ENCODE results near the gene PARD6G.

PARD6G gene, protein sequence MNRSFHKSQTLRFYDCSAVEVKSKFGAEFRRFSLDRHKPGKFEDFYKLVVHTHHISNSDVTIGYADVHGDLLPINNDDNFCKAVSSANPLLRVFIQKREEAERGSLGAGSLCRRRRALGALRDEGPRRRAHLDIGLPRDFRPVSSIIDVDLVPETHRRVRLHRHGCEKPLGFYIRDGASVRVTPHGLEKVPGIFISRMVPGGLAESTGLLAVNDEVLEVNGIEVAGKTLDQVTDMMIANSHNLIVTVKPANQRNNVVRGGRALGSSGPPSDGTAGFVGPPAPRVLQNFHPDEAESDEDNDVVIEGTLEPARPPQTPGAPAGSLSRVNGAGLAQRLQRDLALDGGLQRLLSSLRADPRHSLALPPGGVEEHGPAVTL

DNA sequence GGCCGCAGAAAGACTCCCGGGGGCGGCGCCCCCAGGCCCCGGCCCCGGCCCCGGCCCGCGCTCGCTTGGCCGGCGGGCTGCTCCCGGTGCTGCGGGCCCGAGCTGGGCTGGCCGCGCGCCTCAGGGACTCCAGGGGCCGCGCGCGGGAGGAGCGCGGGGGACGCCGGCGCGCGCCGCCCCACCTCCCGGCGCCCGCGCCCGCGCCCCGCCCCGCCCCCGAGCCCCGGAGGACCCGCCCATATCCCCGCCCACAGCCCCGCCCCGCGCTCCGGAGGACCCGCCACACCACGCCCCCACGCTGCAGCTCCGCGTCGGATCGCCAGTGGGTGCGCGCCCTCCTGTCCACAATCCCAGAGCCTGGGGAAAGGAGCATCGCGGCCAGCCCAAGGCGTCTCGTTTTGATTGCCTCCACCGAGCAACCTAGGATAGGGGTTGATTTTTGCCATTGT lies at the start of gene PARD6G:
TSS of gene PARD6G (minus strand) at position 122 of the 449 bp plus-strand sequence. CDS start 166 bp downstream, outside the sequence.
- peak; percentile 32 to 71 (median 39) for DNase-seq (ENCODE audit: low read depth in 3 of 3)

DNA sequence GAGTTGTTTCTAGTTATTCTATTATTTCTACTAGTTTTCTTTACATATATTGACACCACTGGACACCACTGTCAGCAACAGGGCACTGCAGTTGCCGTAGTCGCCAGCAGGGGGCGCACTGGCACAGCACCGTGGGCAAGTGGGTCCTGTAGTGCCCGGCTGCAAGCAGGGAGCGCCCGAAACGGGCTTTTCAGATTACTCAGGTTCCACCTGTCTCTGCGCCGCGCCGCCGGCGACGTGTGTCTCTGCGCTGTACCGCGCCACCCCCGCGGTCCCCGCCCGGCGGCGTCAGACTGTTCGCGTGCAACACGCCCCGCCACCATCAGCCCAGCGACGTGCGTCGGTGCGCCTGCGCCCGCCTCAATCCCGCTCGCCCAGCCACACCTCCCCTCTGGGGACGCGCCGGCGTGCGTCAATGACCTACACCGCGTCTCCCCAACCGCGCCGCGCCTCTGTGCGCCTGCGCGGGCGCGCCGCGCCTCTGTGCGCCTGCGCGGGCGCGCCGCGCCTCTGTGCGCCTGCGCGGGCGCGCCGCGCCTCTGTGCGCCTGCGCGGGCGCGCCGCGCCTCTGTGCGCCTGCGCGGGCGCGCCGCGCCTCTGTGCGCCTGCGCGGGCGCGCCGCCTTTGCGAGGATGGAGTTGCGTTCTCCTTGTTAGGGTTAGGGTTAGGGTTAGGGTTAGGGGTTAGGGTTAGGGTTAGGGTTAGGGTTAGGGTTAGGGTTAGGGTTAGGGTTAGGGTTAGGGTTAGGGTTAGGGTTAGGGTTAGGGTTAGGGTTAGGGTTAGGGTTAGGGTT lies 15.1 kb upstream of the PARD6G start:
- DNase-seq (ENCODE audit: low read depth in 3 of 3) = peak in 1 of 3 donors; percentile 18

DNA sequence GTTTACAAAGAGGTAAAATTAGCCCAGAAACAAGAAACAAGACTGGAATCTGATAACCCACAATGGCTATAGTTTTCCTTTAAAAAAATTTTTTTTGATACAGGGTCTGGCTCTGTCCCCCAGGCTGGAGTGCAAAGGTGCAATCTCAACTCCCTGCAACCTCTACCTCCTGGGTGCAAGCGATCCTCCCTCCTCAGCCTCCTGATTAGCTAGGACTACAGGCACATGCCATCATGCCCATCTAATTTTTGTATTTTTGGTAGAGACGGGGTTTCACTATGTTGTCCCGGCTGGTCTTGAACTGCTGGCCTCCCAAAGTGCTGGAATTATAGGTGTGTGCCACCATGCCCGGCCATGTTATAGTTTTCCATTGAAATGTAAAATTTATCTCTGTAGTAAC lies 12.3 kb upstream of the PARD6G start:
- no peak for DNase-seq (ENCODE audit: low read depth in 3 of 3)

DNA sequence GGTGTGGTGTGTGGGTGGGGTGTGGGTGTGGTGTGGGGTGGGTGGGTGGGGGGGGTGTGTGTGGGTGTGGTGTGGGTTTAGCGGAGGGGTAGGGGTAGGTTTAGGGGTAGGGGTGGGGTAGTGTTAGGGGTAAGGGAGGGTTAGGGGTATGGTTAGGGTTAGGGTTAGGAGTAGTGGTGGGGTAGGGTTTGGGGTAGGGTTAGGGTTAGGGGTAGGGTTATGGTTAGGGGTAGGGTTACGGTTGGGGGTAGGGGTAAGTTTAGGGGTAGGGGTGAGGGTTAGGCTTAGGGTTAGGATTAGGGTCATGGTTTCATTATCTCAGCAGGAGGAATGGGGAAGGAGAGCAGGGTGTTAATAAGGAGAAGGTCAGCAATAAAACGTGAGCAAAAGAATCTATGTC lies 11.3 kb upstream of the PARD6G start:
- DNase-seq (ENCODE audit: low read depth in 3 of 3) = no peak

DNA sequence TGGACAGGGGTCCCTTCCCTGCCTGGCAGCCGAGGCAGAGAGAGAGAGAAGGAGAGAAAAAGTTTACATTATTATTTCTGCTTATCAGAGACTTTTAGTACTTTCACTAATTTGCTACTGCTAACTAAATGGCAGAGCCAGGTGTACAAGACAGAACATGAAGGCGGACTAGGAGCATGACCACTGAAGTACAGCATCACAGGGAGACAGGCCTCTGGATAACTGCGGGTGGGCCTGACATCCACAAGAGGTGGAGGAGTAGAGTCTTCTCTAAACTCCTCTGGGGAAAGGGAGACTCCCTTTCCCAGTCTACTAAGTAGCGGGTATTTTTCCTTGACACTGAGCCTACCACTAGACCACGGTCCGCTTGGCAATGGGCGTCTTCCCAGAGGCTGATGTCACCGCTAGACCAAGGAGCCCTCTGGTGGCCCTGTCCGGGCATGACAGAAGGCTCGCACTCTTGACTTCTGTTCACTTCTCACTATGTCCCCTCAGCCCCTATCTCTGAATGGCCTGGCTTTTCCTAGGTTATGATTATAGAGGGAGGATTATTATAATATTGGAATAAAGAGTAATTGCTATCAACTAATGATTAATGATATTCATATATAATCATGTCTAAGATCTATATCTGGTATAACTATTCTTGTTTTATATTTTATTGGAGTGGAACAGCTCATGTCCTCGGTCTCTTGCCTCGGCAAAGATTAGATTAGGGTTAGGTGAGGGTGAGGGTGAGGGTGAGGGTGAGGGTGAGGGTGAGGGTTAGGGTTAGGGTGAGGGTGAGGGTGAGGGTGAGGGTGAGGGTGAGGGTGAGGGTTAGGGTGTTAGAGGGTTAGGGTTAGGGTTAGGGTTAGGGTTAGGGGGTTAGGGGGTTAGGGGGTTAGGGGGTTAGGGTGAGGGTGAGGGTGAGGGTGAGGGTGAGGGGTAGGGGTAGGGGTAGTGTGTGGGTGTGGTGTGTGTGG lies 10.5 kb upstream of the PARD6G start:
- peak; percentile 34 to 43 (median 36) for DNase-seq (ENCODE audit: low read depth in 3 of 3)

DNA sequence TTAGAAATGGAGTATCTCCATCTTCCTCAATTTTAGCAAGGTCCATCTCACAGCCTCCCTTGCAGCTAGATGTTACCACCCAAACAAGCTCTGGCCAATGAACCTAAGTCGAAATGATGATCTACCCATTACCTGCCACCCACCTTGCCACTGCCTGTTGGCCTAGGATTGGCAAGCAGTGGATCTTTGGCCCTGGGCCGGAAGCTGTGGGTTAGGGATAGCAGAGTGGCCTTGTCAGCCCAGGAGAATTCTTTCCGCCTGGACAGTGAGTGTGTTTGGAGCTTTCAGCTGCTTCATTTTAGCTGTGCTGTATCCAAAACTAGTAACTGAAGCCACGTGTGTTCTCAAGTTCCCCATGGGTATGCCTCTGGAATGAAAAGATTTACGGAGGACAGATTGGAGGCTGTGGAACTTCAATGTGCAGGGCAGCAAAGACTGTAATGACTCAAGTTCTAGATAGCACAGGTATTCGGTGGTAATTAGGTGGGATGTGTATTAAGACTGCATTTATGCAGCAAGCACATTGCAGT lies 7.7 kb upstream of the PARD6G start:
- DNase-seq (ENCODE audit: low read depth in 3 of 3) = no peak

DNA sequence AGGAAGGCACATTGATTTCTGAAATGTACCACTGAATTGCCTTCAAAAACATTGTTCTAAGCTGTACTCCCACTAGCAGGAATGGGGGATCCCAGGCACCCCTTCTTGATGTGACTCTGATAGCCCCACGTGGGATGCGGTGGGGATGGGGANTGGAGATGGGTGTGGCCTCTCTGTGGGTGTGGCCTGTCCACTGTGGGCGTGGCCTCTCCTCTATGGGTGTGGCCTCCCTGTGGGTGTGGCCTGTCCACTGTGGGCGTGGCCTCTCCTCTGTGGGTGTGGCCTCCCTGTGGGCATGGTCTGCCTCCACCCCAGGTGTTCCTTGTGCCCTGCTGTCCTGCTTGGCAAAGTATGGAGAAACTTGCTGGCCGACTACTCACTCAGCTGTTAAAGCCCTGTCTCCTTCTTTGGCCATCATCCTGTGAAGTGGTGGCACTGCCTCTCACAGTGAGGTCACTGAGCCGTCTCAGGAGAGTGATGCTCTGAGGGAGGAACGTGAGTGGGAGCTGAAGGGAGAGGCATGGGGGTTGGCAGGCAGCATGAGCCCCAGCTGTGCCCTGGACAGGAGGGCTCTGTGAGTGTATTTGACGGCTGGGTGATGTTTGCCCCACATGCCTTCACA lies 6.7 kb upstream of the PARD6G start:
- DNase-seq (ENCODE audit: low read depth in 3 of 3) = peak in 1 of 3 donors; percentile 18

DNA sequence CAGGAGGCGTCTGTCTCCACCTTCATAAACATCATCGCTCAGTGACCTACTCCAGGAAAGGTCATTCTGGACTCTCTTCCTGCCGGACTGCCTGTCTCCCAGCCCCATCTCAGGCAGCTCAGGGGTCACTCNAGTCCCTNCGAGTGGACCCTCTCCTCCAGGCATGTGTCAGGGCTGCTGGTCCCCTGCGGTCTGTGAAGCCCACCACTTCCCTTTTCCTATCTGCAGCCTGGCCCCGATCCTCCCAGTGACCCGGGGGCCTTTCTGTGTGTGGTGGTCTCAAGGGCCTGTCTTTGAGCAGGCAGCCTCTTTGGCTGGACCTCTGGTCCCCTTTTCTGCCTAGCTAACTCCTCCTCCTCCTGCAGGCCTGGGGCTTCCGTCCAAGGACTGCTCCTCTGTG lies 5.9 kb upstream of the PARD6G start:
- no peak for DNase-seq (ENCODE audit: low read depth in 3 of 3)

DNA sequence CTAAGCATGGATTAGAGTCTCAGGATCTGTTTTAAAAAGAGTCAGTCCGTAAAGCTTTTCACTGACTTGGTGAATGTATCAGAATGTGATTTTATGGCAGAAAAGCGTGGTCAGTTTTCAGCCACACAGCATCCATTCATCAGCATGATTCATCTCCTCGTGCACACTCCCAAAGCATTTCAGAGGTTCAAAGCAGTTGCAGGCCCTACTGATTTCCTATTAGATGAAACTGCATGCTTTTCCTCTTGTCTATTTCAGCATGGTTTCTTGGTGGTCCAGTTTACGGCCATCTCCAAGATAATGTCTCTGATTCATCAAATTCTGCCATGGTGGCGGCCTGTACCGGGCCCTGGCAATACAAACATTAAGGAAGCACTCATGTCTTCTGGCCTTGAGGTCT lies 4.8 kb upstream of the PARD6G start:
- no peak for DNase-seq (ENCODE audit: low read depth in 3 of 3)

DNA sequence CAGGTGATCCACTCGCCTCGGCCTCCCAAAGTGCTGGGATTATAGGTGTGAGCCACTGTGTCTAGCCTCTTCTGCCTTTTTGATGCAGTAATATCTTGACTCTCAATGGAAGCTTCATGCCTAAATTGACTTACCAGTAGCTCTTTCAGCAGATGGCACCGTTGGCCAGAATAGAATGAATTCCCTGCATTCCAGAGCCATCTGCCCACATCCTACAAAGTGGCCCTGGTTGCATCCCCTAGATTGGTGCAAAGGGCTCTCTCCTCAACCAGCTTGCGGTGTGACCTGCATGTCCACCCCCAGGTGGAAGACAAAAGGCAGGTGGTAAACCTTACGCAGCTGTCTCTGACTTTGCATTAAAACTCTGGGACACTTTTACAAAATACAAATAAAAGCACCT lies 4.4 kb upstream of the PARD6G start:
- no peak for DNase-seq (ENCODE audit: low read depth in 3 of 3)

DNA sequence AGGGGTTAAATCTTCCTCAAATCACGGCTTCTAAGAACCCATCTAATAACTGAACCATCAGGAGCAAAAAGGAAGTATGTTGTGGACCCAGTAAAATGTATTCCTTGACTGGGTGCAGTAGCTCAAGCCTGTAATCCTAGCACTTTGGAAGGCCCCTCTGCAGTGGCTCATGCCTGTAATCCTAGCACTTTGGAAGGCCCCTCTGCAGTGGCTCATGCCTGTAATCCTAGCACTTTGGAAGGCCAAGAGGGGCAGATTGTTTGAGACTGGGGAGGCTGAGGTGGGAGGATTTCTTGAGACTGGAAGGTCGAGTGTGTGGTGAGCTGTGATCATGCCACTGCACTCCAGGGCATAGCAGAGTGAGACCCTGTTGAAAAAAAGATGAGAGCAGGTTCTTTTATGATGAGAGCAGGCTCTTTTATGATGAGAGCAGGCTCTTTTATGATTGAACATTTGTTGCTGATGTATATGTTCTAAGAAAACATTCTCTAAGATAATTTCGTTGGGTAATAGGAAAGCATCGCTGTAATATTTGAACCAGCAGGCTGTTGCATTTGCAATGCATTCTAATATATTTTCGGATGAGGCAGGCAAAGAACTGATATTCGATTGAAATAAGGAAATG lies 3.5 kb upstream of the PARD6G start:
- DNase-seq (ENCODE audit: low read depth in 3 of 3) = no peak

DNA sequence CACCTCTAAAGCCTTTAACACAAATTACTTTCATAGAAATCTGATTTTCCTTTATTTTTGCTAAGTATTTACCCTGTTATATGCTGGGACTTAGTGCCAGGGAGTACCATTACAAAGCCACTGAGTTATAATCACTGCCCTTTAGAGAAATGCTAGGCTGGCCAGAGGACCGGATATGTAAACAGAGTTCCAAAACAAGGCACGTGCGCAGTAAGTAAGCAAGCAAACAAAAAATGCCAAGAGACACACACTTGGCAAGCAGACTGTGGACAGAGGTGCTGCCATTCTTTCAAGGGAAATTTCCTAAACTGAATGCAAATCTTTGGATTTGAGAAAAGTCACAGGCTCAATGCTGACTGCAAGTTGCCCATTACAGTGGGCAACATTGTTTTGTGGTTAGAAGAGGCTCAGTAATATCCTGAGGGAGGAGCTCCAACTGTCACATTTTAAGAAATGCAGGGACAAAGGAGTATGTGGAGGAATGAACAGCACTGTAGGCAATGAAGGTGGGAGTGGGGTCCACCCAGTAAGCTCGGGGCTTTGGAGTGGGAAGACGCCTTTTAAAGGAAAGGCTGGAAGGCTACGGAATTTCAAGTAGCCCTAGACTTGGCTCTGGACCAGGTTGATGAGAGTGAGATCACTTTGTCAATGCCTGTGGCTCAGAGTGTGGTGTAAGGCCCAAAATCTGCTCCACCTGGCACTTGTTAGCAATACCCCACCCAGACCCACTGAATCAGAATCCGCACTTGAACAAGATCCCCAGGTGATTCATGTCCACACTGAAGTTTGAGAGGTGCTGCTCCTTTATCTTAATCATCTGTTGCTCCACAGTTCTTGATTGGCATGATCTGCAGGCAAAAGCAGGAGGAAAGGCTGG lies 2.1 kb upstream of the PARD6G start:
- DNase-seq (ENCODE audit: low read depth in 3 of 3) = no peak

DNA sequence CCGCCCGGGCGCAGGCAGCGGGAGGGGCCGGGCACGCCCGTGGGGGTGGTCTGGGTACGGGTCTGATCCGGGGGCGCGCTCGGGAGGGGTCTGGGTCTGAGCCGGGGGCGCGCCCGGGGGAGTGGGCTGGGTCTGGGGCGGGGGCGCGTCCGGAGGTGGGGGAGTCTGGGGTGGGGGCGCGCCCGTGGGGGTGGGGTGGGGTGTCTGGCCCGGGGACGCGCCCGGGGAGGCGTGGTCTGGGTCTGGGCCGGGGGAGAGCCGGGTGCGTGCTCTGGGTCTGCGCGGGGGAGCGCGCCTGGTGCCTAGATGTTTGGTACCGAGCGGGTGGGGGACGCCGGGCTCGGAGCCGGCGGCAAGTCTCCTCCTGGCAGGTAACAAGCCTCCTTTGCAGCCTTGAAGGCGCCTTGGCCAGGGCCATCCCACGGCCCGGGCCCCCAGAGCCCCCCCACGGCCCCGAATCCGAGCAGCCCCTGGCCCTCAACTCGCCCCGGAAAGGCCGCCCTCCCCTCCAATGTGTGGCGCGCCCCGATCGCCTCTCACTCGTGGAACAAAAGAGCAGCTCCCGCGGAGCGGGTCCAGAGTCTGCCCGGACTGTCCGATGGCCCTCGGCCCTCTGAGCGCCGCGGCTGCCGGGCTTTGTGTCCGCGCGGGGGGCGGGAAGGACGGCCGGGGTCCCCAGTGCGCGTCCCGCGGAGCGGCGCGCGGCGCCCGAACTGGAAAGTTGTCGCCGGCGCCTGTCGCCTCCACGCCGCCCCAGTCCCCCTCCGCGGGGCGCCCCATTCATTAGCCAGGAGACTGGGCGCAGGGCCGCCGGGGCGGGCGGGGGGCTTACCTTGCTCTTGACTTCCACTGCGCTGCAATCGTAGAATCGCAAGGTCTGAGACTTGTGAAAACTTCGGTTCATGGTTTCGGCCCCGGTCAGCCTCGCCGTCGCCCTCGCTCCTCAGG lies 595 bp downstream of the PARD6G start:
- no peak for DNase-seq (ENCODE audit: low read depth in 3 of 3)

DNA sequence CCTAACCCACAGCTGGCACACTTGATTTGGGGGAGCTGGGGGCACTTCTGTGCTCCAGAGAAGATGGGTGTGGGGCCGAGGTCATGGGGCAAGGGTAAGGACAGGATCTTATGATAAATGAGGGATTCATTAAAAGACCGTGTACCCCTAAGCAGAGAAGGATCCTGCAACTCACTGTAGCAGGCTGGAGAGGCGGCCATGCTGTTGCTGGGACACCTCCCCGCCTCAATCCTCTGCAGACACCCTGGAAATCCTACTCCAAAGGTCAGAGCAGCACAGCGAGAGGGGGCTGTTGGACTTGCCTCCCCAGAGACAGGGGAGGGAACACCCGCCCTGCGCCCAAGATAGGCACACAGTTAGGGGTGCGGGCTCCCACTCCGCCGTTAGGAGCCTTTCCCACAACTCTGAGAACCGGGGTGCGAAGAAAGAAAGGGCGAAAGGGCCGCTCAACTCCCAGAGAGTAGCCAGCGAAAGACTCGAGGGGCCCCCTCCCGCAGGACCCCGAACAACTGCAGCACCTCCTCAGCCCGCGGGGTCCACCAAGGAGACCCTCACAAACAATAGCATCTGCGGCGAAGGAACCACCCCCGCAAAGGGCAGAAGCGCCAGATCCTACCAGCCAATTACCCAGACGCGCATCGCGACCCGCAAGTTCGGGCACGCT lies 1.4 kb downstream of the PARD6G start:
- no peak for DNase-seq (ENCODE audit: low read depth in 3 of 3)

DNA sequence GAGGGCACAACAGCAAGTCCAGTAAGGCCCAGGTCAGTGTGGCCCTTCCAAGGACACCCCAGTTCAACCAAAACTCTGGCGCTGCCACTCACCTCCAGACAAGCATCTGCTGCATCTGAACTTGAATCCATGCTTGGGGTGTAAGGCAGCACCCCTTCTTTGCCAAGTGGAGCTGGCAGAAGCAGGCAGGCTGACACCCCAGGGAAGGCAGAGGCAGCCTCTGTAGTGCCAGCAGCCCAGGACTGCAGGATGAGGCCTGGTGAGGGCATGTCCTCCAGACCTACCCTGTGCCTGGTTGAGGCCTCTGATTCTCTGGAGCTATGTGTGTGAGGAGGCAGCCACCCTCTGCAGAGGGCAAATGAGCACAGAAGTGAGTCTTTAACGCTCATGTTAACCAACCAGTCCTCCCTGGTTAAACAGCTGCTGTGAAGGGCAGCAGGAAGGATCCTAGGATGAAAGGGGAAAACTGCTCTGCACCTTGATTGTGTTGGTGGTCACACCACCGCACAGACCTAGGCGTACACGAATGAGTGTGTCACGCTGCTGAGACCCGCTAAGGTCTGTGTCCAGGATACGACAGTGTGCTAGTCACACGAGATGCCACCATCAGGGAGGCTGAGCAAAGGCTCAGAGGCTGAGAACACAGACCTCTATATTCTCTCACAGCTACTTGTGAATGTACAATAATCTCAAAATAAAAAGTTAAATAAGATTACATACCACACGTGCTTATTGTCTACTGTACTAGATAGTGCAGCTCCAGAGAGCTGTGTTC lies 2.2 kb downstream of the PARD6G start:
- DNase-seq (ENCODE audit: low read depth in 3 of 3) = no peak

DNA sequence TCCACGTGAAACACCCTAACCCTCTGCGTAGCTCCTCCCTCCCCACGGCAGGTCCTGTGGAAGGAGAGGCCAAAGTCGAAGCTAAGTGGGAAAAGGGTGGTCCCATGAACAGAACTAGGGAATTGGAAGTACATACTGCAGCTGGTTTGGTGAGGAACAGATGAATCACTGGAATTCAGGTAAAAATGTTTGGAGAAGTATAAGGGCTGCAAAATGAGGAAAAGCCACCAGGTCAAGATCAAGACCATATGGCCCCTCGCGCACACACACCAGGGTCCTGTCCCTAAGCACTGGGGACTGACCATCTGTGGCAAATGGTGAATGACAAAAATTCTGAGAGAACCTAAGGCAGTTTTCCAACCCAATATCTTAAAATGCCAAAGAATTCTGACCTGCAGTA lies 3.1 kb downstream of the PARD6G start:
- DNase-seq (ENCODE audit: low read depth in 3 of 3) = no peak

DNA sequence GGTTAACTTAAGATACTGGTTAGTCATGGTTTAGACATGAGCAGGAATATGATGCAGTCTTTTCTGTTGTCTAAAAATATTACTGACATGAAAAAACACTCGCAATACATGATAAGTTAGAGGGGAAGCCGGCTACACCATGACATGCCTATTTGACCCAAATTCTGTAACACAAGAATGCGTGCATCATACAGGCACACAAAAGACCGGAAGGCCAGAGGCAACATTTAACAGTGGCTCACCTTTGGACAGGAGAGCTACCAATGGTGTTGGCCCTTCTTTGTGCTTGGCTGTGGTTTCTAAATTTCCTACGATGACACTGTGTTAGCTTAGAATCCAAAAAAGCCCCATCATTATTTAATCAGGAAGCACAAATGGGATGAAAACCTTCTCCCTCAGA lies 4.1 kb downstream of the PARD6G start:
- DNase-seq (ENCODE audit: low read depth in 3 of 3) = no peak
